NOMO-1 treated with dmso at 0.1 percent for 144 hours (cell line): Measurements from ENCODE around the gene TMEM37.

ENCODE experiments used
- DNase-seq: peaks from one replicate; lab custom pipeline; 2025; ENCODE audit not compliant: unreplicated experiment; lab: John Stamatoyannopoulos, UW

The TMEM37 gene

DNA sequence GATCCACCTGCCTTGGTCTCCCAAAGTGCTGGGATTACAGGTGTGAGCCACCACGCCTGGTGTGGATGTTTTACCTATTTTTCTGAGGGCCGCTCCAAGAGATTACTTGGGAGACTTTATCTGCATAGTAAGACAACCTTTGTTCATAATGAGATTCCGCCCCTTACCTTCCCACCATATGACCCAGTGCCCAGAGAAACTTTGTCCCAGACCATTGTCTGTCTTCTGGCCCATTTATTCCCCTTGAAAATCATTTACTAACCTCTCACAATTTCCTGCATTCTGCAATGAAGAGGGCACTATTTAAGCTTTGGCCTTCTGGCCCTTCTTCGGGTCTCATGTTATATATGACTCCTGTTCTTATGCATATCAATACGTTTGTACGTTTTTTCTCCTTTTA, 13.7 kb upstream of the TMEM37 start:
- no peak for DNase-seq

DNA sequence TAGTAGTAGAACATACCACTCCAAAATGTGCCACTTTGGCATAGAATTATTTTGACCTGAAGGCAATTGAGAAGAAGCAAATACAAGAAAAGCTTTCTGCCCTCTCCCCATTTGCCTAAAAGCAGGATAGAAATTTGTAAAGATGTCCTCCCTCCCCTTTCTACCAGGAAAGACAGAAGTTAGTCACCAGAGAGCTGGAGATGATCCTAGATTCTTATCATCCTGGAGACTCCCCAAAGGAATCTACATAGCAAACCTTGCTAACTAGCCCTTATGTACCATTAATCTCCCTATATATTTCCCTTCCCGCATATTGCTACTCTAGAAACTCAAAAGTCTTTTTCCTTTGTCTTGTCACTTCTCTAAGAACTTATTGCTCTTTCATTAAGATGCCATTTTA, 12.6 kb upstream of the TMEM37 start:
- no peak for DNase-seq

DNA sequence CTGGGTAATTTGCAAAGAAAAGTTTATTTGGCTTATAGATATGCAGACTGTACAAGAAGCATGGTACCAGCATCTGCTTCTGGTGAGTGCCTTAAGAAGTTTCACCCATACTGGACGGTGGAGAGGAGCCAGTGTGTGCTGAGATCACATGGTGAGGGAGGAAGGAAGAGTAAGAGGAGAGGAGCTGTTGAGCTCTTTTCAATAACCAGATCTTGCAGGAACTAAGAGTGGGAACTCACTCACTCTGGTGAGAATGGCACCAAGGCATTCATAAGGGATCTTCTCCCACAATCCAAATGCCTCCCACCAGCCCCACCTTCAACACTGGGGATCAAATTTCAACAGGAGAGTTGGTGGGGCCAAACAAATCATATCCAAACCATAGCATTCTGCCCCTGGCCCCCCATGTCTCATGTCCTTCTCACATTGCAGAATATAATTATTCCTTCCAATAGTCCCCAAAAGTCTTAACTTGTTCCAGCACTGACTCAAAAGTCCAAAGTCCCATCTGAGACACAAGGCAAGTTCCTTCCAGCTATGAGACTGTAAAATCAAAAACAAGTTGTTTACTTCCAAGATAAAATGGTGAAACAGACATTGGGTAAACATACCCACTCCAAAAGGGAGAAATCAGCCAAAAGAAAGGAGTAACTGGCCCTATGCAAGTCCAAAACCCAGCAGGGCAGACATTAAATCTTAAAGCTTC, 11.7 kb upstream of the TMEM37 start:
- DNase-seq = no peak

DNA sequence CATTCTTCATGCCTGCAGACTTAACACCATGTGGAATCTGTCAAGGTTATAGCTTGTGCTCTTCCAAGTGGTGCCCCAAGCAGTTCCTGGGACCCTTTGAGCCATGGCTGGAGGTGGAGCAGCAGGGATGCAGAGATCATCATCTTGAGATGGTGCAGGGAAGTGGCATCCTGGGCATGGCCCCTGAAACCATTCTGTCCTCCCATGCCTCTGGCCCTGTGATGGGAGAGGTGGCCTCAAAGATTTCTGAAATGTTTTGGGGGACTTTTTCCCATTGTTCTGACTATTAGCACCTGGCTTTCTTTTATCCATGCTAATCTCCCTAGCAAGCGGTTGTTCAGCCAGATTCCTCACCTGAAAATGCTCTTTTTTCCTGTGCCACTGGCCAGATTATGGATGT, 10.3 kb upstream of the TMEM37 start:
- DNase-seq = no peak

DNA sequence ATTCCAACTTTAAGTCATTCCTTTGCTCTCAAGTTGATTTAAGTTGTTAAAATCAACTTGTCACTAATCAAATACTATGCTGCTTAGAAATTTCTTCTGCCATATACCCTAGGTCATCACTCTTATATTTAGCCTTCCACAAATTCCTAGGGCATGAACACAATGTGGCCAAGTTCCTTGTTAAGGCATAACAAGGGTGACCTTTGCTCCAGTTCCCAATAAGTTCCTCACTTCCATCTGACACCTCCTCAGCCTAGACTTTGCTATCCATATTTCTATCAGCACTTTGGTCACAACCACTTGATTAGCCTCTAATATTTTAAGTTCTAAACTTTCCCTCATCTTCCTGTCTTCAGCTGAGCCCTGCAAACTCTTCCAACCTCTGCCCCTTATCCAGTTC, 9.9 kb upstream of the TMEM37 start:
- no peak for DNase-seq

DNA sequence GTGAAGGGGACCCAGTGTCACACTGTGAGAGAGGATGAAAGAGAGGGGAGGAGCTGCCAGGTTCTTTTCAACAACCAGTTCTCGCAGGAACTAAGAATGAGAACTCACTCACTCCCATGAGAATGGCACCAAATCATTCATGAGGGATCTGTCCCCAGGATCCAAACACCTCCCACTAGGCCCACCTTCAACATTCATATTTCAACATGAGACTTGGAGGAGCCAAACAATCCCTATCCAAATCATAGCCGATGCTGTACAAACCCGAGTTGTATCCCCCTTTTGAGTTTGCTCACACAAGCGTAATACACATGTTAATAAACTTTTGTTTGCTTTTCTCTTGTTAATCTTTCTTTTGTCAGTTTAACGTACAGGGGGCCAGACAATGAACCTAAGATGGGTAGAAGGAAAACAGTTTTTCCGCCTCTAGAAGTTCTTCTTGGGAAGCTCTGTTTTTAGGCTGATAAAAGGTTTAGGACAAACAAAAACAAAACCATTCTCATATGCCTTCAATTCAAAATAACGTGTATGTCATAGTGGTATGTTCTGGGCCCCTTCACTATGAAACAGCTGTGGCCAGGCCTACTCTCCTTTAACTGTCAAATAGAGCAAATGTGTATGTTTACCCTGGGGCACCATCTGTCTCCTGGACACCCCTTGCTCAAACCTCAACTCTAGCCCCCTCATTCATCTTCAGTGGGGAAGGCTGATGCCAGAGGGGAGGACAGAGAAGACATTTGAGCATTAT, 9.1 kb upstream of the TMEM37 start:
- no peak for DNase-seq

DNA sequence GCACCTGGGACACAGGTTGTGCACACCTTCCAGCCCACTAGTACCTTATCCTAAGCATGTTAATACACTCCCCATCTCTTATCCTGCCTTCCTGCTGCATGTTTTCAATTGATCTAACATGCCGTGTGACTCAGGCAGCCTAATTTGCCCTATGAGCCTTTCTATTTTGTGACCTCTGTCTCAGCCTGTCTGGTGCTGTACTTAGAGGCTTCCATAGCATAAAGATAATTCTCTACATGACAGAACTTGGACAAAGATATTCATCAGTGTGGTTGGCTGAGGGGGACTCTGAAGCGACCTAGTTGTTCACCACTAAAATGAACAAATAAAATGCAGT, 8.6 kb upstream of the TMEM37 start:
- DNase-seq = no peak

DNA sequence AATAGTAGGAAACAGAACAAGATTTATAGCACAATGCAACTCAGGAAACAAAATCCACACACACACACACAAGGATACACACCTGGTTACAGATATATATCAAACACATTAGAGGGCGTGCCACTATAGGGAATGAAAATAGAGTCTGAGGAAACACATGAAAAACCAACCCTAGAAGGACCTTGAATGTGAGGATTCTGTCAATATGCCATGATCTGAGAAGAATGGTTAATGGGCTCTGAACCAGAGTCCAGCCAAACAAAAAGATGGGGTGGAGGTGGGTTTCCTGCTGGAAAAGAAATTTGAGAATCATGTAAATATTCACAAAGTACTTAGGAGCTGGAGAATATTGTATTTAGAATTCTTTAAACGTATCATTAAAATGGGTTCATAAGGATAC, 7.8 kb upstream of the TMEM37 start:
- no peak for DNase-seq

DNA sequence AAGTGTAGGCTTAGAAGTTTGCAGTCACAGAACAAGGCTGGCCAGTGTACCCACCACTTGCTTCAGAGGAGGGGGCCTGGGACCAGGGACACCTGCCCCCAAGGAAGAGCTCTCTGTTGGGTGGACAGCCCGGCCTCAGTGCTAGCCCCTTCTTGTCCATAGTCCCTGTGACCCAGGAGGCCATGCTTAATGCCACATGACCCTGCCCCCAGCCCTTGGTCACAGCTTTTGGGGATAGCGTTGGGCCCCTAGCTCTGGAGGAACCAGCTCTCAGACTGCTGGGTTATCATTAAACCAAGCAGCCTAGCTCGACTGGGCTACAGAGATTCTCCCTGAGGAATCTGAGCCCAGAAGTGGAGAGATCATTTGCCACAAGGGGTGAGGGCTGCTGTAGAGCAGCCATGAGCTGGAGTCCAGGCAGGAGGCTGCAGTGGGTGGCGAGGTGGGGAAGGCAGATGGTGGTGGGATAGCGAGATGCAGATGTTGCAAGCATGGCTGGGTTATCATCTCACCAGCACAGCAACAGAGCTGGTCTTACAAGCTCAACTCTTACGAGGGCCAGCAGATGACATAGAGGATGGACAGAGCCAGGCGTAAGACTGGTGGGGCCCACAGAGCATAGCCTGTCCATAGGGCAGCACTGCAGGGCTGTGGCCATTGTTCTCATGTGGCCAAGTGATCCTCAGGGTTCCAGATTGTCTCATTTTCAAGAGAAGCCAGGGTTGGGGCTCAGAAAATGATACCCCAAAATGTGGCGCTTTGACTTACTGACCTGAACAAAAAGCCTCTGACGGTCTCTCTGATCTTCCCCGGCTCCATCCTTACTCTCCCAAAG, 7.2 kb upstream of the TMEM37 start:
- no peak for DNase-seq

DNA sequence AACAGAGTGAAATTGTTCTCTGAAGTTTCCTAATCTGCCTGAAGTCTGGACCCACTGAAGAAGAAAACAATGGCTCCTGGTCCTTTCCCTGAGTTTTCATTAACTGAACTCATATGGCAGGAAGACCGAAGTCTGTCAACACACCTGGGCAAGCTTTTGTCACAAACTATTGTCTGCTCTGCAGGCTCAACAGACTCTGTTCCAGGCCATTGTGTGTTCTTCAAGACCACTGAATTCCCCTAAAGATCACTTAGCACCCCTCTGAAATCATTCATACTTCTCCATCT, 6.6 kb upstream of the TMEM37 start:
- DNase-seq = no peak

DNA sequence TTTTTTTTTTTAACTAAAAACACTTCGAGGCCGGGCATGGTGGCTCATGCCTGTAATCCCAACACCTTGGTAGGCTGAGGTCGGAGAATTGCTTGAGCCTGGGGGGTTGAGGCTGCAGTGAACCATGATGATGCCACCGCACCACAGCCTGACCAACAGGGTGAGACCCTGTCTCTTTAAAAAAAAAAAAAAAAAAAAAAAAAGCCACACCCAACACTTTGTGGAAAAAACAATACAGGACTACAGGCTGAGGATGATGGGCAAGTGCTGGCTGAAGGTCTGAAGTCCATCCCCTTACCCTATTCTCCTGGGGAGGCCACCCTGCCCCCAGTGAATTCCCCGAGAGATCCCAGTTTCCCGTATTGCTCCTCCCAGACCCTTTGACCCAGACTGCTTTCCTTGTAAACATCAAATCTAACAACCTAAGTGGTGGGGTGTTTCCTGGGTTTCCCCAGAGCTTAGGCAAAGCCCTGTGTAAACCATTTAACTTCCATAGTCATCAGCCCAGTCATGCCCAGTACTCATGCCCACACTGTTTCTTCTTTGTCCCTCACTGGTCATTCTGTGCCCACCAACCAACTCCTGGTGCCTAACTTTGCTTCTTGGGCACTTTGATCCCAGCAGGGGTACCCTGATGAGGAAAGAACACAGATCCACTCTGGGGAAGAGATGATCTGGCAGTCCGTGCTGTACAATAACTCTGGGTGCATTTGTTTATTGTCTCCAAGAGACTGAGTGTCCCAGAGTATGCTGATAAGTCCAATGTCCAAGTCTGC, 5.8 kb upstream of the TMEM37 start:
- DNase-seq = no peak

DNA sequence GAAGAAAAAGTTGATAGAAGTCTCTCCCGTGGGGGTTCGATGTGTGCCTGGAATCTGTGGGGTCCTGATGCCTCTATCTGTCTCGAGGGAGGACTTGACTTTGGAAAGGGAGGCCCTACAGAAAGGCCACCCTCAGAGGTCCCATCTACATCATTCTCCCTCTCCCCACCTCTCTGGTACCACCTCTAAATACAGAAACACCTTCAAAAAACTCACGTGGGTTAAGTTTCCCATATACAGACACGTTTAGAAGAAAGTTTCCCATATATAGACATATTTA, 5.3 kb upstream of the TMEM37 start:
- DNase-seq = no peak

DNA sequence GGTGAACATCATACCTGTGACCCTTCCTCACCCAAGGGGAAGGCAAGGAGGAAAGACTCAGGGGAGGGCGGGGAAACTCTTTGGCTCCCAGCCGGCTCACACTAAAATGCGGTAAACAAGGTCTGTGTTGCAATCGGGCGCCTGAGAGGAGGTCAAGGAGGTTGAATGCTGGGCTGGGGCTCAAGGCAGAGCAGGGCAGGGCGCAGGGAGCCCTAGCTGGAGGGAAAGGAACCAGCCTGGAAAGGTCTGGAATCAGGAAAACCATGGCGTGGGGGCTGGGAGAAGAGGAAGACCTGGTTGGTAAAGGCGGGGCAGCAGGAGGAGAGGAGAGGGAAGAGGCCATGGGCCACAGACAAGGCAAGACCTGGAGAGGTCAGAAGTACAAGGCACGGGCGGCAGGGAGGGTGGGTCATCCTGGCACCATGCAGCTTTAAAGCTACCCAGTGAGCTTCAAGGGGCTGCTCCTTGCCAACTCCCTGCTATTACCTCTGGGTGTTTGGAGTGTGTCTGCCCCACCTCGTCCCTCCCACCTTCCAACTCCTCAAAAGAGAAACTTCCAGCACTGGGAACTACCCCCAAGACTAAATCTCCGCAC, 4.8 kb upstream of the TMEM37 start:
- DNase-seq = no peak

DNA sequence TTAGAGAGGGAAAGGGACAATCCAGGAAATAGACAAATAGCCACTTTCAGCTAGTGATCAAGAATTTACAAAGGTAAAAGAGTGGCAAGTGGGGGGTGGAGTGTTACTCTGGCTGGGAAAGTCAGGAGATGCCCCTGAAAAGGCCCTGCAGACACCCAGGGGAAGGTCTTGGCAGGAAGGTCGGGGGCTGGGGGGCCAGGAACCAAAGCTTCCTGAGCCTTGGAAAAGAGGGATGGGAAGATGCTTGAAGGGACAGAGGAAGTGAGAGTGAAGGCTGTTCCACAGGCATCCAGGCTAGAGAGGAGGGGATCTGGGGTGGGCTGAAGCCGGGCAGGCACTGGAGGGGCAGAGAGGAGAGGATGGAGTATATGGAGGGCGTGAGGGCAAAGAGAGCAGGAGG, 3.9 kb upstream of the TMEM37 start:
- no peak for DNase-seq

DNA sequence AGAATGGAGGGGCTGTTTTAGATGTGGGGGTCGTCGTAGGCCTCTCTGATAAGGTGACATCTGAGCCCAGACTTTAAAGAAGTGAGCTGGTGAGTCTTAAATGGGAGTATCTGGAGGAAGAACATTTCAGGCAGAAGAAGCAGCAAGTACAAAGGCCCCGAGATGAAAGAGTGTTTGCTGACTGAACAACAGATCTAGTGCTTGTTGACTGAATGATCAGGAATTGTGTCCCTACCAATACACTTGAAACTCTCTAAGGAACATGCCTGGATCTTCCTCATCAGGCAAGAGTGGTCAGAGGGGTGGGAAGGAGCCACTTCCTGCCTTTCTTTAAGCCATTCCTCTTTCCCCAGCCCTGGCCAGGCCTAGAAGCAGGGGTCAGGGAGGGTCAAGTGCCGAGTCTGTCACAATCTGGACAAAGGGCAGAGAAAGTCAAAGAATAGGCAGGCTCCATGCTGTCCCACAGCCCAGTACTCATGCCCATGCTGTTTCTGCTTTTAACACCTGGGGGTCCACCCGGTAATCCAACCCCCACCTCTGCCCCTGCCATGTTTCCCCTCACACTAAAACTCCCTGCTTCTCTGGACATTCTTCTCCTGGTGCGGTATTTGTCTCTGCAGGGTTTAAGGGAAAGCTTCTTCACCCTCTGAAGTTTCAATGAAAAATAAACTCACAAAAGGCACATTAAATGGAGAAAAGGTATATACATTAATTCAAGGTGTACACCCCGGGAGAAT, 3.0 kb upstream of the TMEM37 start:
- no peak for DNase-seq

DNA sequence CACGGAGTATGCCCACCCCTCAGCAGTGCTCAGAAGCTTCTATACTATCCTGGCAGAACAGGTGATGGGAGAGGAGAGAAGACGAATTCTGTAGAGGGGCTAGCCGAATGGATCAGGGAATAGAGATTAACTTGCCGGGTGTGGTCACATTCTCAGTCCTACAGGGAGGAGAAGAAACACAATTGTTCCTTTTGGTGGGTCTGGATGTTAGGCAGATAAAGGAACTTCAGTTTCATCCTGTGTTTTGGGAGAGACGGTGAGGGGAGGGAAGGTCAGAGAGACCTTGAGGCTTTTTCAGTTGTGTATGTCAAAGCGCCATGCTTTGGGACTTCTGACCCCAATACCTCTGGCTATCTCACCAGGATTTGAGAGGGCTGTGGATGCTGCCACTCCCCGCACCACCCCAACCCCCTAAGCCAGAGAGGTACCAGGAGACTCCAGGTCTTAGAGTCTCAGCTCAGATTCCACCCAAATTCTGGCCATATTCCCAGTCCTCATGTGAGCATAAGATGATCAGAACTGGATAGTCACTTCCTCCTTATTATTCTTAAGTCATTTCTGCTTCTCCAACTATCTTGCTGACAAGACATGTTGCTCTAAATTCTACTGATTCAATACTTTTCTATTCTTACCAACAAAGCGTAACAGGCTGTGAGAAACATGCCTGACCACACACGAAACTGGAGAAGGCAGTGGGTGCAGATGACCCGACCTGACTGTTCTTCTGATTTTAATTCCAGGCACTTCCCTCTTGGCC, 2.3 kb upstream of the TMEM37 start:
- no peak for DNase-seq

DNA sequence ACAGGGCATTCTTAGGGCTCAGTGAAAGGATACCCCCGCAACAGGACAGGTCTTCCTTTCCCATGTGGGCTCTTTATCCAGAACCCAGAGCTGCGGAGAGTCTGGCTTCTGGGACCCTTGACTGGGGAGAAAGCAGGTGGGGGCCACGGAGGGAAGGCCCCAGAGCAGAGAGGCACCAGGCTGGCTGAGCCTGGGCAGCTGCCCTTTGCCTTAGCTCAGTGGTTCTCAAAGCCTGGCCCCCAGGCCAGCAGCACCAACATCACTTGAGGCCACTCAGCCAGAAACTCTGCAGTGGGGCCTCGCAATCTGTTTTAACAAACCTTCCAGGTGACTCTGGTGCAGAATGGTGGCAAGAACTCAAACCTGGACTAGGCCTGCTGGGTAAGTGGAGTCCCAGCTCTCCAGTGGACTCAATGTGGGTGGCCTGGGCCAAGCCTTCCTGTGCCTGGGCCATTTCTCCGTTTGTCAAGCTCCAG, 1.6 kb upstream of the TMEM37 start:
- DNase-seq = no peak

DNA sequence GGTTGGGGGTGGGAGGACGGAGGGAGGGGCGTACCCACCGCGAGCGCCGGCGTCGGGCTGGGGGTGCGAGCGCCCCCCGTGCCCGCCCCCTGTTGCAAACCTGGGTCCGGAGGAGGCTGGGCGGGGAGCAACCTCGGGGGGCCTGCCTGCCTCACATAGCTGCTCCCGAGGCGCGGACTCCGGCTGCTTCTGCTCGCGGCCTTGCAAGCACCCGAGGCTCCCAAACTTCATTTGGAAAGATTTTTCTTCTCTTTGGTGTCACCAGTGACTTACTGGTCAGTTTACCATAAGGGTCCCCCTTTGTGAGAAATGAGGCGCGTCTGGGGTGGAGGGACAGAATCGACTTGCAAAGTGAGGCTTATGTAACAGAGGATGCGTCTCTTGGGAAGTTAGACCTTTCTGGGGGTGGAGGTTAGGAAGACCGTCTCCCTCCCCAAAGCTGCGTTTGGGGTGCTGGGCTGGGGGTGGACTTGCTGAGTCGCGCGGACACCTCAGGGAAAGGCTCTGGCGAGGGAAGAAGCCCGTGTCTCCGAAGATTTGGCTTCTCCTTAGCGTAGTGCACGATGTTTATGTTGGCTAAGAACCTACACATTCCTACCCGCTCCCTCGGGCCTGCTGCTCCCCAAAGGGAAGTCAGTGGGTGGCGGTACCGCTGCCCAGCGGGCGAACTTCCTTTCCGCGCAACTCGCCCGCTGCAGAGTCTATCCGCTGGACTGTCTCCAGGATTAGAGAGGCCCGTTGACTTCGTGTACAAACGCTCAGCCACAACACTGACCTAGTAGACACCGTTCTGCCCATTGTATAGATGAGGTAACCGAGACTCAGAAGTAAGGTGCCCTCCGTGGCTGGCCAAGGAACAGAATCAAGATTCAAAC, 559 bp downstream of the TMEM37 start:
- DNase-seq = no peak
